Anterior cingulate cortex (tissue), 58 donors: ENCODE results near the gene SEL1L2.

ENCODE experiments used
- DNase-seq, 58 donors: peaks; one replicate each; lab custom pipeline; 2025; lab: John Stamatoyannopoulos, UW

The SEL1L2 gene

GRCh38 chr20:13934992-13935894 is 55.2 kb downstream of the SEL1L2 start:
- no peak for DNase-seq

GRCh38 chr20:13930281-13930680 is 60.1 kb downstream of the SEL1L2 start:
- no peak for DNase-seq

- no peak for DNase-seq
Measured at GRCh38 chr20:13929836-13930235, 60.6 kb downstream of the SEL1L2 start.

- no peak for DNase-seq
Measured at GRCh38 chr20:13928901-13929300, 61.5 kb downstream of the SEL1L2 start.

- no peak for DNase-seq
Measured at GRCh38 chr20:13927171-13927570, 63.2 kb downstream of the SEL1L2 start.

- no peak for DNase-seq
Measured at GRCh38 chr20:13922241-13922640, 68.2 kb downstream of the SEL1L2 start.

GRCh38 chr20:13915284-13915683 is 75.1 kb downstream of the SEL1L2 start:
- no peak for DNase-seq

GRCh38 chr20:13913572-13913971 is 76.8 kb downstream of the SEL1L2 start:
- no peak for DNase-seq

GRCh38 chr20:13913131-13913530 is 77.3 kb downstream of the SEL1L2 start:
- DNase-seq, result no peak

- no peak for DNase-seq
Measured at GRCh38 chr20:13910492-13910891, 79.9 kb downstream of the SEL1L2 start.

- DNase-seq, result peak in 35 of 58 donors; percentile 1 to 69 (median 14)
Measured at GRCh38 chr20:13909067-13909466, 81.3 kb downstream of the SEL1L2 start.

- no peak for DNase-seq
Measured at GRCh38 chr20:13904766-13905165, 85.6 kb downstream of the SEL1L2 start.

- no peak for DNase-seq
Measured at GRCh38 chr20:13900496-13900895, 89.9 kb downstream of the SEL1L2 start.

- DNase-seq, result no peak
Measured at GRCh38 chr20:13898012-13898612, 92.3 kb downstream of the SEL1L2 start.

GRCh38 chr20:13891575-13891974 is 98.8 kb downstream of the SEL1L2 start:
- no peak for DNase-seq

- no peak for DNase-seq
Measured at GRCh38 chr20:13884803-13885202, 105.6 kb downstream of the SEL1L2 start.

- DNase-seq, result peak in 4 of 58 donors; percentile 3 to 35 (median 9)
Measured at GRCh38 chr20:13883425-13883824, 107.0 kb downstream of the SEL1L2 start.

- no peak for DNase-seq
Measured at GRCh38 chr20:13878566-13878965, 111.8 kb downstream of the SEL1L2 start.

GRCh38 chr20:13877793-13878192 is 112.6 kb downstream of the SEL1L2 start:
- no peak for DNase-seq

GRCh38 chr20:13875265-13875811 is 115.1 kb downstream of the SEL1L2 start:
- DNase-seq, result no peak

GRCh38 chr20:13874394-13875157 is 115.8 kb downstream of the SEL1L2 start:
- no peak for DNase-seq
